GM12864 (cell line): ENCODE data around the gene BST2.

Source experiments
- DNase-seq: peaks from one replicate; pipeline ENCODE4 v3.0.0-alpha.2; 2011; ENCODE audit warnings: low read depth
- H3K4me3 ChIP-seq: 2 replicates; pipeline ENCODE4 v1.5.1; 2011; ENCODE audit warnings: mild to moderate bottlenecking, low read depth, low read length, control low read depth
- TF ChIP-seq, protein P1 (sequence below): IDR thresholded peaks from 2 replicates; pipeline ENCODE4 v1.5.1; 2011; ENCODE audit warnings: low read depth, mild to moderate bottlenecking, moderate library complexity, low read length, control low read depth, inconsistent platforms; ENCODE audit errors: missing control alignments

Gene BST2

DNA sequence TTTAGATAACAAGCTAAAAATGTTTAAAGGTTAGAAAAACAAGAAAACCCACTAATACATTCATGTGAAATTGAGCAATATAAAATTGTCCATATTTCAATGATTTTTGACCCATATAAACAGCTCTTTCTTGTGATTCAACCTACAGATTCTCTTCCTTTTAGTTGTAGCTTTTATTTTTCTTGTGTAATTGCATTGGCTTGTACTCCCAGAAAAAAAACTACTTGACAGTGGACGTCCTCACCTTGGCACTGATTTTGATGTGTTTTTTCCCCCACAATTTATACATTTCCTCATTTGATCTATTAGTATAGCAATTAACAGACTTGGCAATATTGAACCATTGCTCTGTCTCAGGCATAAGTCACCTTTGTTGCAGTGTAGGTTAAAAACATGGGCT lies 16.1 kb downstream of the BST2 start:
- H3K4me3 ChIP-seq = no peak overlapping the region
- TF ChIP-seq, protein P1, sequence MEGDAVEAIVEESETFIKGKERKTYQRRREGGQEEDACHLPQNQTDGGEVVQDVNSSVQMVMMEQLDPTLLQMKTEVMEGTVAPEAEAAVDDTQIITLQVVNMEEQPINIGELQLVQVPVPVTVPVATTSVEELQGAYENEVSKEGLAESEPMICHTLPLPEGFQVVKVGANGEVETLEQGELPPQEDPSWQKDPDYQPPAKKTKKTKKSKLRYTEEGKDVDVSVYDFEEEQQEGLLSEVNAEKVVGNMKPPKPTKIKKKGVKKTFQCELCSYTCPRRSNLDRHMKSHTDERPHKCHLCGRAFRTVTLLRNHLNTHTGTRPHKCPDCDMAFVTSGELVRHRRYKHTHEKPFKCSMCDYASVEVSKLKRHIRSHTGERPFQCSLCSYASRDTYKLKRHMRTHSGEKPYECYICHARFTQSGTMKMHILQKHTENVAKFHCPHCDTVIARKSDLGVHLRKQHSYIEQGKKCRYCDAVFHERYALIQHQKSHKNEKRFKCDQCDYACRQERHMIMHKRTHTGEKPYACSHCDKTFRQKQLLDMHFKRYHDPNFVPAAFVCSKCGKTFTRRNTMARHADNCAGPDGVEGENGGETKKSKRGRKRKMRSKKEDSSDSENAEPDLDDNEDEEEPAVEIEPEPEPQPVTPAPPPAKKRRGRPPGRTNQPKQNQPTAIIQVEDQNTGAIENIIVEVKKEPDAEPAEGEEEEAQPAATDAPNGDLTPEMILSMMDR = no peak
- DNase-seq = no peak

DNA sequence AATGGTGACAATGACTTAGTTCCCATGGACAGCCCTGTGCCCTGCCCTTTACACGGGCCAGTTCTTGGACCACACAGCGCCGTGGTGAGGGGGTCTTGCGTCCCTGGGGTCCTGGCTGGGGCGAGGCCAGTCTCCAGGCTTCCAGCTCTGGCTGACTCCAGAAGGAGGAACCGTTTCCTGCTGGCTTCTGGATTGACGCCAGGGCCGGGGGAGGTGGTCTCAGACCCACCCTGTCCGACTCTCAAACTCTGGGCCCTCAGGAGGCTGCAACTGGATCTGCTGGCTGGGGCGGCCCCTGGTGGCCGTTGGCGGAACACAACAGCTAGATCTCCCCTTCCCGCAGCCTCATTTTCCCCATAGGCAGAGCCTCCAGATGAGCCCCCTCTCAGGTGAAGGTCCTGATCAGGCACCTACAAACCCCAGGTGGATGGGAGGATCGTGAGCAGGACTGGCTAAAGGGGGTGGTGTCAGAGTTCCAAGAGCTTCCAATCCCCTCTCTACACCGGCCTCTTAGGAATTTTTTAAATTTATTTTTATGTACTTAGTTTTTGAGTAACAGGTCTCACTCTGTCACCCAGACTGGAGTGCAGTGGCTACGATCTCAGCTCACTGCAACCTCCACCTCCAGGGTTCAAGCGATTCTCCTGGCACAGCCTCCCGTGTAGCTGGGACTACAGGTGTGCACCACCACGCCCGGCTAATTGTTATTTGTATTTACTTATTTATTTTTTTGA lies 19.4 kb downstream of the BST2 start:
- H3K4me3 ChIP-seq = no peak overlapping the region
- no peak for DNase-seq
- TF ChIP-seq, protein P1 = peak; percentile 98

DNA sequence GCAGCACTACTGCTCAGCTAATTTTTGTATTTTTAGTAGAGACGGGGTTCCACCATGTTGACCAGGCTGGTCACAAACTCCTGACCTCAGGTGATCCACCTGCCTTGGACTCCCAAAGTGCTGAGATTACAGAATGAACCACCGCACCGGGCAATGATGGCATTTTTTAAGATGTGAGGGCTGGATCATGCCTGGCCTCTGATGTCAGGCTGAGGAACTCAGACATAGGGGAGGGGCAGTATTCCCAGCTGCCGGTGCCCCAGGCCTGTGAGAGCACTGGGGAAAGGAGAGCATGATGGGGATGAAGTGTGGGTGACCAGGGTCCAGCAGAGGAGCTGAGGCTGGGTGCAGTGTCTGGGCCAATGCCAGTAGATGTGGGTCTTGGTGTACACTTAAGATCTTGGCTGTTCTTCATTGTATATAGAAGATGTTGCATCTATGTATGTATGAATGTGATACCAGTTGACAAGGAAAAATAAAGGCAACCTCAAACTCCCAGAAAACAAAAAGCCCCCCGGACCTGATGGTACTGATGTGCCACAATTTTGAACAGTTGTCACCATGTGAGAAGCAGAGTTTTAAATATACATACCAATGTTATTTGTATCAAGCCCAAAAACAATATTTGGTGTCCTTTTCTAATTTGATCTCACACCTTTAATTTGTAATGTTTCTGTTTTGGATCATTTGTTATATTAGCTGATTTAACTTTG lies 24.8 kb downstream of the BST2 start:
- TF ChIP-seq, protein P1 = no peak

DNA sequence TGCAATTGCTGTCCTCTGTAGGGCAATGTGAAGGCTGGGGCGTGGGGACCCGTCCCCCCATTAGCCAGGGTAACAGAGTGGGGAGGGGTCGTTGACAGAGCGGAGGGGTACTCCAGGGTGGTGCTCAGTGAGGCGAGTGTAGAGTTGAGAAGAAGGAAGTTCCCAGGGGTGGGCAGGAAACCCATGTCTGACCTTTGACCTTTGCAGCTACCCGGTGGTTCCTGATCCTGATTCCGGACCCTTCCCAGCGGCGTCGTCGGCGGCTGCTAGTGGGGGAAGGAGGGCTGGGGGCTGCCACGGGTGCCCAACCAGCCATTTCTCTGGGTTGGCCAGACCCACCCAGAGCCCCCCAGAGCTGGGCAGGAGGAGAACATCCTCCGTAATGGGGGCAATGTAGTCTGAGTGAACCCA lies 26.2 kb downstream of the BST2 start:
- no peak overlapping the region for H3K4me3 ChIP-seq
- DNase-seq = no peak
- TF ChIP-seq, protein P1 = no peak

More for the DNA sequence above, 24.8 kb downstream of the BST2 start:
- no peak for DNase-seq
- H3K4me3 ChIP-seq = no peak overlapping the region

DNA sequence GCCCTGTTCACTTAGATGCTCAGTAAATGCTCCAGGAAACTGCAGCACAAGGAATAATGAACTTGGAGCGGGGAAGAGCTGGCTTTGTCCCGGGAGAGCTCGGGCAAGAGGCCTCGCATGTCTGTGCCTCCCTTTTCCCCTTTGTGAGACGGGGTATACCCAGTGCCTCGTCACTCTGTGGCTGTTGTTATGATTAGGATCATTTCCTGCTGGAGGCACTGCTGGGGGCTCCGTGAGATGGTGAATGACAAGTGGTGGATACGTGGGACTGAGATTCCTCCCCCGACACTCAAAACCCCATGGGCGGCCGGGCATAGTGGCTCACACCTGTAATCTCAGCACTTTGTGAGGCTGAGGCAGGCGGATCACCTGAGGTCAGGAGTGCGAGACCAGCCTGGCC lies 27.2 kb downstream of the BST2 start:
- TF ChIP-seq, protein P1 = no peak
- H3K4me3 ChIP-seq = no peak overlapping the region
- DNase-seq = no peak

DNA sequence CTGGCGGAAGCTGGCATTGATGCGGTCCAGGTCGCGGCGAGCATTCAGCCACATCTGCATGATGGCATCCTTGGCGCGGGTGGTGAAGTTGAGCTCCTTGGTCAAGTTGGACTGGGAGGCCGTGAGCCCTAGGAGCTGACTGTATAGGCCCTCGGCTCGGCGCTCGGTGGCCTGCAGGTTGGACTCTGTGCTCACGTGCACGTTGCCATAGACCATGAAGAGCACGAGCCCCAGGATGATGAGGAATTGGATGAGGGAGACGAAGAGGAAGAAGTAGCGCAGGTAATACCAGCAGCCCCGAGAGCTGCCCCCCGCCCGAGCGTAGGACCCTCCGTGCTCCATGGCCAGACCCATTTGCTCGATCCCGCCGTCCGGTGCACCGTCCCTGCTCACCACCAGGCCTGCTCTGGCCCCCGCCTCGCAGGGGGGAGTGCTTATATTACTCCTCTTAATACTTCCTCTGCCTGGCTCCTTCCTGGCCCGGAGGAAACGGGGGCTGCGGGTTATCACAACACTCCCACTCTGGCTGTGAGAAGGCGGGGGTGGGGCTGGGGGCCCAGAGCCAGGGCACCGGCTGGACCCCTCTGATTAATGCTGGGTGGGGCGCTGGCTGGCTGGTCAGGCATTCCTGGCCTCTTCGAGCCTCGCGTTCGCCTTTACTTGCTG lies 28.4 kb downstream of the BST2 start, which contains the start of gene PLVAP:
TSS of gene PLVAP (minus strand) at position 408 of the 666 bp plus-strand sequence. CDS start at position 354, 54 bp downstream.
- no peak for DNase-seq
- TF ChIP-seq, protein P1 = peak; percentile 1
- H3K4me3 ChIP-seq = no peak within 1 kb of the TSS
